ENCODE measurements around the gene PHTF2. TPM values are rescaled to one million over a fixed set of nuclear protein-coding genes. Genes with fewer than 3 reads are reported as not detected.
"Not testable (repeated sequence)": the region's sequence is repeated elsewhere in the genome, so short reads cannot be mapped to it uniquely, and the experiment has no call there.

PHTF2 gene
- total and polyA plus RNA-seq, 4 donors = 5.1 to 37.1 (median 8.7) TPM

- Histone ChIP-seq H3K27ac (ENCODE audit: low read depth in 1 of 2, low read length in 1 of 2) (no peak overlapping the region), H3K4me1 (ENCODE audit: control insufficient read depth in 5 of 5, insufficient read depth in 5 of 5, low read length in 5 of 5) (no peaks in the 10 kb centered on the region), H3K27me3 (ENCODE audit: control insufficient read depth in 3 of 3, insufficient read depth in 3 of 3, low read length in 2 of 3) (no peaks in the 10 kb centered on the region), H3K4me3 (no peak overlapping the region), H3K36me3 (ENCODE audit: control insufficient read depth in 4 of 4, insufficient read depth in 4 of 4, low read length in 4 of 4) (peaks cover 2 to 17% (median 13%) of the 10 kb centered on the region in 4 donors), H3K9me3 (ENCODE audit: control insufficient read depth in 4 of 4, insufficient read depth in 3 of 4, low read length in 3 of 4) (peaks cover 0 to 2% (median 0%) of the 10 kb centered on the region in 4 donors), H3K9ac (ENCODE audit: insufficient read depth in 1 of 2, low read length in 2 of 2) (no peak overlapping the region)
- TF ChIP-seq CTCF (IDR thresholded peaks at IDR 0.05; ENCODE audit: control extremely low read depth, extremely low read depth) = no peak
- DNase-seq = no peak
- no peak for ATAC-seq (ENCODE audit: insufficient read depth, low FRiP score)
- WGBS, 2 donors = 99 to 100% methylated on average over 1 of the region's 1 CpG
Observed at GRCh38 chr7:77783111-77783510, 15.5 kb upstream of the PHTF2 start.

GRCh38 chr7:77783545-77783944, 15.0 kb upstream of the PHTF2 start:
- H3K4me3 ChIP-seq = no peak overlapping the region
- no peak for DNase-seq
- no peaks in the 10 kb centered on the region for H3K4me1 ChIP-seq (ENCODE audit: control insufficient read depth in 5 of 5, insufficient read depth in 5 of 5, low read length in 5 of 5)
- H3K9ac ChIP-seq (ENCODE audit: insufficient read depth in 1 of 2, low read length in 2 of 2) = no peak overlapping the region
- H3K9me3 ChIP-seq (ENCODE audit: control insufficient read depth in 4 of 4, insufficient read depth in 3 of 4, low read length in 3 of 4) = peaks cover 0 to 2% (median 0%) of the 10 kb centered on the region in 4 donors
- no peak overlapping the region for H3K27ac ChIP-seq (ENCODE audit: low read depth in 1 of 2, low read length in 1 of 2)
- H3K36me3 ChIP-seq (ENCODE audit: control insufficient read depth in 4 of 4, insufficient read depth in 4 of 4, low read length in 4 of 4) = peaks cover under 1 to 14% (median 9%) of the 10 kb centered on the region in 4 donors
- ATAC-seq (ENCODE audit: insufficient read depth, low FRiP score) = no peak
- no peak for TF ChIP-seq CTCF (IDR thresholded peaks at IDR 0.05; ENCODE audit: control extremely low read depth, extremely low read depth)
- 93% methylated on average over 3 of the region's 3 CpGs for whole genome bisulfite sequencing, 2 donors
- no peaks in the 10 kb centered on the region for H3K27me3 ChIP-seq (ENCODE audit: control insufficient read depth in 3 of 3, insufficient read depth in 3 of 3, low read length in 2 of 3)

- H3K9me3 ChIP-seq (ENCODE audit: control insufficient read depth in 4 of 4, insufficient read depth in 3 of 4, low read length in 3 of 4); DNase-seq; H3K27ac ChIP-seq (ENCODE audit: low read depth in 1 of 2, low read length in 1 of 2); H3K4me1 ChIP-seq (ENCODE audit: control insufficient read depth in 5 of 5, insufficient read depth in 5 of 5, low read length in 5 of 5); H3K4me3 ChIP-seq; H3K9ac ChIP-seq (ENCODE audit: insufficient read depth in 1 of 2, low read length in 2 of 2); H3K27me3 ChIP-seq (ENCODE audit: control insufficient read depth in 3 of 3, insufficient read depth in 3 of 3, low read length in 2 of 3); ATAC-seq (ENCODE audit: insufficient read depth, low FRiP score): not testable (repeated sequence)
- 92 to 93% methylated on average over 10 of the region's 10 CpGs for WGBS, 2 donors
- H3K36me3 ChIP-seq (ENCODE audit: control insufficient read depth in 4 of 4, insufficient read depth in 4 of 4, low read length in 4 of 4) = peaks cover 0 to 12% (median 7%) of the 10 kb centered on the region in 4 donors
Observed at GRCh38 chr7:77784426-77784825, 14.1 kb upstream of the PHTF2 start.

- peaks cover 0 to 2% (median 0%) of the 10 kb centered on the region in 4 donors for H3K9me3 ChIP-seq (ENCODE audit: control insufficient read depth in 4 of 4, insufficient read depth in 3 of 4, low read length in 3 of 4)
- no peak overlapping the region for H3K9ac ChIP-seq (ENCODE audit: insufficient read depth in 1 of 2, low read length in 2 of 2)
- 97 to 99% methylated on average over 3 of the region's 3 CpGs for WGBS, 2 donors
- no peak overlapping the region for H3K4me3 ChIP-seq
- H3K4me1 ChIP-seq (ENCODE audit: control insufficient read depth in 5 of 5, insufficient read depth in 5 of 5, low read length in 5 of 5) = no peaks in the 10 kb centered on the region
- no peaks in the 10 kb centered on the region for H3K27me3 ChIP-seq (ENCODE audit: control insufficient read depth in 3 of 3, insufficient read depth in 3 of 3, low read length in 2 of 3)
- no peak overlapping the region for H3K27ac ChIP-seq (ENCODE audit: low read depth in 1 of 2, low read length in 1 of 2)
- DNase-seq (no peak), ATAC-seq (ENCODE audit: insufficient read depth, low FRiP score) (no peak)
- H3K36me3 ChIP-seq (ENCODE audit: control insufficient read depth in 4 of 4, insufficient read depth in 4 of 4, low read length in 4 of 4) = peaks cover 0 to 7% (median 5%) of the 10 kb centered on the region in 4 donors
- no peak for TF ChIP-seq CTCF (IDR thresholded peaks at IDR 0.05; ENCODE audit: control extremely low read depth, extremely low read depth)
Observed at GRCh38 chr7:77786018-77786417, 12.6 kb upstream of the PHTF2 start.

Data from lung (tissue), 12 donors.